IPS-18c (cell line): ENCODE measurements around the gene KCNG2.

Experiments
- H3K4me3 ChIP-seq: 2 replicates; pipeline ENCODE4 v1.7.0; 2013; ENCODE audit warnings: low read depth, mild to moderate bottlenecking, low read length, moderate library complexity; ENCODE audit not compliant: insufficient read depth
- H3K9me3 ChIP-seq: one replicate; pipeline ENCODE4 v1.6.1; 2013; ENCODE audit warnings: mild to moderate bottlenecking, low read length, moderate library complexity; ENCODE audit not compliant: control insufficient read depth, insufficient read depth

The KCNG2 gene

GRCh38 chr18:79789901-79790890, 7.5 kb upstream of the KCNG2 start:
- H3K4me3 ChIP-seq = no peak overlapping the region
- peaks cover 2% of the 10 kb centered on the region for H3K9me3 ChIP-seq

GRCh38 chr18:79790996-79791972, 6.5 kb upstream of the KCNG2 start:
- no peak overlapping the region for H3K4me3 ChIP-seq
- peaks cover 2% of the 10 kb centered on the region for H3K9me3 ChIP-seq

- Histone ChIP-seq H3K4me3 (no peak overlapping the region), H3K9me3 (no peaks in the 10 kb centered on the region)
These were observed 5.4 kb upstream of the KCNG2 start for GRCh38 chr18:79792096-79792987.

DNA sequence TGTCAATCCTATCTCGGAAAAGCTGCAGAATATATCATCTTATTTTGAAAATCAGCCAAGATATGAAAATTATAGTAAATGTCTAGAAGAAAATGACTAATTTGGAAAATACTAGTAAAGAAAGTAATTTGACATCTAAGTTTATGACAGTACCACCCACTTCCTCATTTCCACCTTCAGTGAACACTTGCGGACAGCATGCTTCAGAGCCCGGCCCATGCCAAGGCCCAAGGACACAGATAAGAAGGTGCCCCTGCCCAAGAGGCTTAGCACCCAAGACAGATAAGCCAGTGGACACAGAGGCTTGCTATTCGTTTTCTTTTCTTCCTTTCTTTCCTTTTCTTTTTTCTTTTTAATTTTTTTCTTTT, 4.8 kb upstream of the KCNG2 start:
- Histone ChIP-seq H3K9me3 (no peaks in the 10 kb centered on the region), H3K4me3 (no peak overlapping the region)

DNA sequence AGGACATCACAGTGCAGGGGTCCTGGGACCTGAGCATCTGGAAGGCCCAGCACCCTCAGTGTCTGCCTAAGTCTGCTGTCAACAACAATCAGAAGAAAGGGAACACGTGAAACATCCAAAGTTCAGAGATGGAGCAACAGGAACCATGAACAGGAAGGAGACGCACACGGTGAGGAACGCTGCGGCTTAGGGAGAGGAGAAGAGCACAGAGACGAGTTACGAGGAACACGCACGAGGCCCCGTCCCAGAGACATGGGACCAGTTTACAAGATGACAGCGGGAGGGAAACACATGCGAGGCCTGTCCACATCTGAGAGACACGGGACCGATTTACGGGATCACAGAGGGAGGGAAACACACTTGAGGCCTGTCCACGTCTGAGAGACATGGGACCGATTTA, 2.9 kb upstream of the KCNG2 start:
- Histone ChIP-seq H3K9me3 (peaks cover 2% of the 10 kb centered on the region), H3K4me3 (no peak overlapping the region)

GRCh38 chr18:79795446-79795845, 2.3 kb upstream of the KCNG2 start:
- Histone ChIP-seq H3K4me3 (no peak overlapping the region), H3K9me3 (peaks cover 2% of the 10 kb centered on the region)

DNA sequence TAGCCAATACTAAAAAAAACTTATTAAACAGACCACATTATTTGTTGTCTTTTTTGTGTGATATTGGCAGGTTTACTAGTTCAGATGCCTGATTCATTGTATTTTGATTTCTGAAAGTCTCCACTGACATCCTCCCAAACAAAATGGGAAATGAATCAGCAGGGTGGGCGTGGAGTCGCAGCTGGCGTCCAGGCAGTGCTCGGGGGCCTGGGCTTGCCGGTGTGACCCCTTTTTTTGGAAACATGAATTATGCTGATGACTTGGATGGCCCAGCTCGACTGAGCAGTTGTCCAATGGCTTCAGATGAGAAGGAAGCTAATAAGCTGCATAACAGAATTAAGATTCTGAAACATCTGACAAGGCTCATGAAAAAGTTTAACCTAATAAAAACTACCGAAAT, 1.7 kb upstream of the KCNG2 start:
- peaks cover 2% of the 10 kb centered on the region for H3K9me3 ChIP-seq

GRCh38 chr18:79796531-79797405, 970 bp upstream of the KCNG2 start:
- no peak overlapping the region for H3K4me3 ChIP-seq

More for the DNA sequence above, 1.7 kb upstream of the KCNG2 start:
- H3K4me3 ChIP-seq = no peak overlapping the region

DNA sequence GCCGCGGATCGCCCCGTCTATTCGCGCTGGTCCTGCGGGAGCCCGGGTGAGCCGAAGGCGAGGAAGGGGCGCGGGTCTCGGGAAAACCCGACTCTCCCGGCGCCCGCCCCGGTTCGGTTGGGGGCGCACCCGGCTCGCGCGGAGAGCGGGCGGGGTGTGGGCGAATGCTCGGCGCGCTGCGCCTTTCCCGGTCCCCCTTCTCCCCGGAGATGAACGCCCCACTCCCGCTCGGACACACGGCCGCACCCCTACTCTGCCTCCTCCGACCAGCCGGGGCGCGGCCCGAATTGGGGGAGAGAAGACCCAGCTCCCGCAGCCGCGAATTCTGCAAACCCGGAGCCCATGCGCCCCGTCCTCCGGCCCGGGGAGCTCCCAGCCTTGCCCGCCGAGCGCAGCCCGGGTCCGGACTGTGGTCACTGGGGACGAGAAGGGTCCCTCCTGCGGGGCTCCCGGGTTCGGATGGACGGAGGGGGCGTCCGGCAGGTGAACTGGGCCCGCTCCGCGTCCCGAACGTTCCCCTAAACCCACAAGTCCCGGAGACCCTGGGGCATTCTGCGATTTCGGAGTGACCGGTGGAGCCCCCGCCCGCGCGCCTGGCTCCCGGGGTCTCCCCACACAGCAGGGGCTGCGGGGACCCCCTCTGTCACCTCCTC, 734 bp downstream of the KCNG2 start:
- H3K9me3 ChIP-seq = peaks cover 2% of the 10 kb centered on the region
- H3K4me3 ChIP-seq = peak overlapping the region; percentile 56

More at GRCh38 chr18:79796531-79797405, 970 bp upstream of the KCNG2 start:
- H3K9me3 ChIP-seq = peaks cover 2% of the 10 kb centered on the region

DNA sequence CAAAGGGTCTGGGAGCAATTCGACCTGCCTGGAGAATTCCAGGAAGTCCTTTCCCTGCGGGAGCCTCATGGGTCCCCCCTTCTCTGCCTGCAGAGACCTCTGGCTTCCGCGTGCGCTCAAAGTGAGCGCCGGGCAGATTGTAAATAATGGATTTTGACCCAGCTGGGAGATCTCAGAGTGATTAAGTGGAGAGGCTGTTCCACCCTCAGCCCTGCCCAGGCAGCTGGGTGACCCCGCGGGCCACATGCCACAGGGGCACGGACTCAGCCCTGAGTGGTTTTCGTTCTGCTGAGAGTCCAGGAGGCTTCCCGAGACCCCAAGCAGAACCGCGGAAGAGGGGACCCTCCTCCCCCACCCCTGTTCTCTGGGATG, 1.2 kb downstream of the KCNG2 start:
- Histone ChIP-seq H3K4me3 (peak overlapping the region; percentile 56), H3K9me3 (peaks cover 2% of the 10 kb centered on the region)

- H3K9me3 ChIP-seq = peaks cover 2% of the 10 kb centered on the region
- no peak overlapping the region for H3K4me3 ChIP-seq
These were observed 2.1 kb downstream of the KCNG2 start for GRCh38 chr18:79799619-79800370.

GRCh38 chr18:79800371-79801180, 2.8 kb downstream of the KCNG2 start:
- Histone ChIP-seq H3K4me3 (no peak overlapping the region), H3K9me3 (peaks cover 2% of the 10 kb centered on the region)

GRCh38 chr18:79801217-79801616, 3.5 kb downstream of the KCNG2 start:
- no peak overlapping the region for H3K4me3 ChIP-seq
- peaks cover 2% of the 10 kb centered on the region for H3K9me3 ChIP-seq

DNA sequence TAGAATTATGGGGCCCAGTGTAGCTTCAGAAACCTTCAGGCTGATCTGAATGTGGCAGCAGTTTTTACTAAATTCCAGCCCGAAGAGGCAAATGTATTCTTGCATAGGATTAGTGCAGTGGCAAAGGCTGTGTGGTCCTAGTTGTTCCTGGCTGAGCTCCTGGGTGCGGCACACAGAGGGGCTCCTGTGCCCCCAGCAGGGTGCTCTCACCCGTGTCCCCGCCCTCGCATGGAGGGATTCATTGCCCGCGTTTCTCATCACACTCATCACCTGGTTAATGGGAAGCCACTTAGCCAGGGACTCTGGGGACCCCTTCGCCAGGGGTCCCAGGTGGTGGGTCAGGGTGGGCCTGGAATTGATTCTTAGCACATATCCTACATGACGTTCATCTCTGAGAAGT, 3.9 kb downstream of the KCNG2 start:
- Histone ChIP-seq H3K9me3 (peaks cover 2% of the 10 kb centered on the region), H3K4me3 (no peak overlapping the region)
